Fibroblast of lung (primary cell): ENCODE data around the gene VAMP4. TPM values are rescaled to one million over a fixed set of nuclear protein-coding genes. Genes with fewer than 3 reads are reported as not detected.

Experiments
- DNase-seq, 2 donors: peaks; one replicate each; pipeline versions ENCODE4 v3.0.0 to v3.0.0-alpha.2; 2010; ENCODE audit warnings: low read depth in 2 of 2
- H2AFZ ChIP-seq: 2 replicates; pipeline ENCODE4 v1.5.1; 2012; ENCODE audit warnings: low read length, control low read depth, inconsistent platforms
- H3K27ac ChIP-seq: 2 replicates; pipeline ENCODE4 v1.5.1; 2011; ENCODE audit warnings: low read length, control low read depth; ENCODE audit not compliant: insufficient read depth
- H3K27me3 ChIP-seq: 2 replicates; pipeline ENCODE4 v1.5.1; 2011; ENCODE audit warnings: mild to moderate bottlenecking, low read length; ENCODE audit not compliant: control insufficient read depth, insufficient read depth
- H3K36me3 ChIP-seq: 2 replicates; pipeline ENCODE4 v1.5.1; 2011; ENCODE audit warnings: low read length; ENCODE audit not compliant: control insufficient read depth, insufficient read depth
- H3K4me1 ChIP-seq: 2 replicates; pipeline ENCODE4 v1.5.1; 2011; ENCODE audit warnings: low read length; ENCODE audit not compliant: control insufficient read depth, insufficient read depth; ENCODE audit errors: extremely low read depth
- H3K4me2 ChIP-seq: 2 replicates; pipeline ENCODE4 v1.5.1; 2011; ENCODE audit warnings: low read length, control low read depth; ENCODE audit not compliant: insufficient read depth; ENCODE audit errors: extremely low read depth
- H3K4me3 ChIP-seq, 4 experiments: fragments of 200-600 bp in 1 of 4; sonication (generic) in 1 of 4; replicated peaks in 1 of 4; 2 replicates each; pipeline ENCODE4 v1.5.1; 2011 to 2016; ENCODE audit warnings: low read length in 4 of 4, low read depth in 3 of 4, mild to moderate bottlenecking in 3 of 4, control low read depth in 2 of 4, inconsistent platforms in 1 of 4, mixed read lengths in 1 of 4; ENCODE audit not compliant: insufficient read depth in 1 of 4; ENCODE audit errors: control extremely low read depth in 1 of 4
- H3K79me2 ChIP-seq: 2 replicates; pipeline ENCODE4 v1.5.1; 2012; ENCODE audit warnings: mild to moderate bottlenecking, low read length, inconsistent platforms; ENCODE audit not compliant: control insufficient read depth, insufficient read depth
- H3K9ac ChIP-seq: 2 replicates; pipeline ENCODE4 v1.5.1; 2011; ENCODE audit warnings: mild to moderate bottlenecking, low read length, control low read depth; ENCODE audit not compliant: insufficient read depth
- H3K9me3 ChIP-seq: 2 replicates; pipeline ENCODE4 v1.5.1; 2012; ENCODE audit warnings: low read depth, low read length; ENCODE audit not compliant: control insufficient read depth, insufficient read depth
- H4K20me1 ChIP-seq: 2 replicates; pipeline ENCODE4 v1.5.1; 2011; ENCODE audit warnings: low read length; ENCODE audit not compliant: control insufficient read depth, insufficient read depth; ENCODE audit errors: extremely low read depth
- EZH2 ChIP-seq: IDR thresholded peaks from 2 replicates; pipeline ENCODE4 v1.5.1; 2012; ENCODE audit warnings: low read length, control low read depth, mild to moderate bottlenecking; ENCODE audit errors: missing control alignments
- polyA plus RNA-seq, 2 donors: library from polyadenylated mRNA; depleted of rRNA in 1 of 2; stranded (reverse) in 1 of 2; unstranded in 1 of 2; fragments of >200 nt; gene quantifications; 2 replicates each; pipeline ENCODE4 v1.2.1, GENCODE V29; 2011 to 2012; ENCODE audit warnings: missing spikeins in 1 of 2
- total RNA-seq: library from RNA; depleted of rRNA; stranded (reverse); fragments of >200 nt; gene quantifications from 2 replicates; pipeline ENCODE4 v1.2.1, GENCODE V29; 2014
- TF ChIP-seq, protein P1 (sequence below), 2 donors: IDR thresholded peaks in 1 of 2; conservative IDR thresholded peaks in 1 of 2; 1 replicate in 1 of 2; 2 replicates in 1 of 2; pipeline ENCODE4 v1.5.1; 2011 to 2012; ENCODE audit warnings: low read length in 2 of 2, control low read depth in 1 of 2, inconsistent platforms in 1 of 2, low read depth in 1 of 2, mild to moderate bottlenecking in 1 of 2

Gene VAMP4
- total and polyA plus RNA-seq, 2 donors (not counting 1 experiment from before 2014, with no cell fraction given) = 29.0 to 32.9 TPM

DNA sequence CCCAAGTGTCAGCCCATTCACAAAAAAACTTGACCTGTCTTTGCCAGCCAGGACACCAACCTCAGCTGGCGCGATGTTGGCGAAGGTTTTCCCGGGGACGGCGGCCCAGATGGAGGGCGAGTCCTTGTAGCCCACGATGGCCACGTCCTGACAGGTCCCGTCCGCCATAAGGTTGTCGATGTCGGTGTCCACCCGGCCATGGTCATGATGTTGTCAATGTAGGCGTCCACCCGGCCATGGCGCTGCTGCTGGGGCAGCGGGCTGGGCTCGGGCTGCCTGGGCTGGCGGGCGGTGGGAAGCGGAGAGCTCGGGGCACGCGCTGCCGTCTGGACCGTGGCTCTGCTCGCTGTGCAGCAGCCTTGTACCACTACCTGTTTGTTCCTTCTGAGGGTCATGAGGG, 71.1 kb downstream of the VAMP4 start:
- Histone ChIP-seq H3K4me2 (no peak overlapping the region), H3K27ac (no peak overlapping the region)
- TF ChIP-seq EZH2 = no peak
- TF ChIP-seq, protein P1, sequence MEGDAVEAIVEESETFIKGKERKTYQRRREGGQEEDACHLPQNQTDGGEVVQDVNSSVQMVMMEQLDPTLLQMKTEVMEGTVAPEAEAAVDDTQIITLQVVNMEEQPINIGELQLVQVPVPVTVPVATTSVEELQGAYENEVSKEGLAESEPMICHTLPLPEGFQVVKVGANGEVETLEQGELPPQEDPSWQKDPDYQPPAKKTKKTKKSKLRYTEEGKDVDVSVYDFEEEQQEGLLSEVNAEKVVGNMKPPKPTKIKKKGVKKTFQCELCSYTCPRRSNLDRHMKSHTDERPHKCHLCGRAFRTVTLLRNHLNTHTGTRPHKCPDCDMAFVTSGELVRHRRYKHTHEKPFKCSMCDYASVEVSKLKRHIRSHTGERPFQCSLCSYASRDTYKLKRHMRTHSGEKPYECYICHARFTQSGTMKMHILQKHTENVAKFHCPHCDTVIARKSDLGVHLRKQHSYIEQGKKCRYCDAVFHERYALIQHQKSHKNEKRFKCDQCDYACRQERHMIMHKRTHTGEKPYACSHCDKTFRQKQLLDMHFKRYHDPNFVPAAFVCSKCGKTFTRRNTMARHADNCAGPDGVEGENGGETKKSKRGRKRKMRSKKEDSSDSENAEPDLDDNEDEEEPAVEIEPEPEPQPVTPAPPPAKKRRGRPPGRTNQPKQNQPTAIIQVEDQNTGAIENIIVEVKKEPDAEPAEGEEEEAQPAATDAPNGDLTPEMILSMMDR (conservative IDR thresholded peaks at IDR 0.05 in 1 of 2, IDR thresholded peaks at IDR 0.05 in 1 of 2; ENCODE audit: low read depth in 1 of 2, low read length in 2 of 2) = no peak

DNA sequence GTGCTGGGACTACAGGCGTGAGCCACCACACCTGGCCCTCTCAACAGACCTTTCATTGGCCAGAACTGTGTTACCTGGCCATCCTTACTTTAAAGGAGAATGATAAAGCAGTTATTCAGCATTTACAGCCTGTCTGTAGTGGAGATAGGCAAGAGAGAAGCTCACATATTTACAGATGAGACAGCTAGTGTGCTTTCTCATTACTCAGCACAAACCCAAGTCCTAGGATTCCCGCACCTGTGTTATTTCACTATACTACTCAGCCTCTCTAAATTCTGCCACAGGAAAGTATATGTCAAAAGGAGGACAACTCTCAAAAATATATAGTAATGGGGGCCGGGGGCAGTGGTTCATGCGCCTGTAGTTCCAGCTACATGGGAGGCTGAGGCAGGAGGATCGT, 73.5 kb downstream of the VAMP4 start:
- no peaks in the 10 kb centered on the region for H3K4me1 ChIP-seq
- H3K27me3 ChIP-seq = no peaks in the 10 kb centered on the region
- H3K4me3 ChIP-seq = no peak overlapping the region
- no peaks in the 10 kb centered on the region for H3K36me3 ChIP-seq
- H3K79me2 ChIP-seq = no peaks in the 10 kb centered on the region
- DNase-seq = no peak
- TF ChIP-seq EZH2 = no peak
- TF ChIP-seq, protein P1 (conservative IDR thresholded peaks at IDR 0.05 in 1 of 2, IDR thresholded peaks at IDR 0.05 in 1 of 2; ENCODE audit: low read depth in 1 of 2, low read length in 2 of 2) = no peak
- H3K9ac ChIP-seq = no peak overlapping the region
- no peak overlapping the region for H3K27ac ChIP-seq
- H3K9me3 ChIP-seq = no peaks in the 10 kb centered on the region
- no peak overlapping the region for H3K4me2 ChIP-seq
- H2AFZ ChIP-seq = no peak overlapping the region
- no peaks in the 10 kb centered on the region for H4K20me1 ChIP-seq

More for the DNA sequence above, 71.1 kb downstream of the VAMP4 start:
- no peak overlapping the region for H3K4me3 ChIP-seq
- H3K36me3 ChIP-seq = no peaks in the 10 kb centered on the region
- H3K27me3 ChIP-seq = no peaks in the 10 kb centered on the region
- H3K9ac ChIP-seq = no peak overlapping the region
- H2AFZ ChIP-seq = no peak overlapping the region
- H4K20me1 ChIP-seq = no peaks in the 10 kb centered on the region
- DNase-seq = no peak
- no peaks in the 10 kb centered on the region for H3K79me2 ChIP-seq
- H3K9me3 ChIP-seq = no peaks in the 10 kb centered on the region
- no peaks in the 10 kb centered on the region for H3K4me1 ChIP-seq

DNA sequence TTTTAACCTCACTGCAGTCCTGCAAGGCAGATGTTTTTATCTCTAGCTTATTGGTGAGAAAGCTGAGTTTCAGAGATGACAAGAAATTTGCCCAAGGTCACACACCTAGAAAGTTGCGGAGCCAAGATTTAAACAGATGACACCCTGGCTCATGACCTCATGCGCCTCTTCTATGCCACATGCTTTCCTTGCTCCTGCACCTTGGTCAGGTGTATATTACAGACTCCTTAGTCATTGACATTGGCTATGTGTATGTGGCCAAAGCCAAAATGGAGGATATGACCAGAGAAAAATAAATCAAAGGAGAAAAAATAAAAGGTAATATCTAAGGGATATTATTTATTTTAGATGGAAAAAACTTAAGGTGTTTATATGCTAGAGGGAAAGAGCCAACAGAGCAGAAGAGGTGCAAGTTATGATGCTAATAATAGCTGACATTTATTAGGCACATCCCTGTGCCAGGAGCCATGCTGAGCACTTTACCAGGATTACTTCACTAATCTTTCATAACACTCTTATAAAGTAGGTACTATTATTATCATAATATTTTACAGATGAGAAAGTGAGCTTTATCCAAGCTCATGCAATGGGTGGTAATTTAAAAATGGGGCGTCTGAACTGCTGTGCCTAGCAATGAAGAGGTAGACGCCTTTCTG, 75.6 kb downstream of the VAMP4 start:
- H3K9ac ChIP-seq = no peak overlapping the region
- H4K20me1 ChIP-seq = no peaks in the 10 kb centered on the region
- TF ChIP-seq, protein P1 (conservative IDR thresholded peaks at IDR 0.05 in 1 of 2, IDR thresholded peaks at IDR 0.05 in 1 of 2; ENCODE audit: low read depth in 1 of 2, low read length in 2 of 2) = no peak
- TF ChIP-seq EZH2 = no peak

More for the DNA sequence above, 75.6 kb downstream of the VAMP4 start:
- DNase-seq = no peak
- H3K79me2 ChIP-seq = no peaks in the 10 kb centered on the region
- no peak overlapping the region for H3K27ac ChIP-seq
- H3K4me2 ChIP-seq = no peak overlapping the region
- H3K9me3 ChIP-seq = no peaks in the 10 kb centered on the region
- H3K4me1 ChIP-seq = no peaks in the 10 kb centered on the region
- H3K27me3 ChIP-seq = no peaks in the 10 kb centered on the region
- H2AFZ ChIP-seq = no peak overlapping the region
- no peak overlapping the region for H3K4me3 ChIP-seq
- H3K36me3 ChIP-seq = no peaks in the 10 kb centered on the region
